HCT116 (cell line): ENCODE results near the gene ENDOD1. TPM values are rescaled to one million over a fixed set of nuclear protein-coding genes. Genes with fewer than 3 reads are reported as not detected.

Experiments used
- total RNA-seq: library from RNA; stranded (reverse); gene quantifications from one replicate; pipeline ENCODE4 v1.2.1, GENCODE V29; 2021; ENCODE audit not compliant: unreplicated experiment

ENDOD1 gene
- total RNA-seq, 1 experiment from 2014 or later = 33.6 TPM

Other genes with a start within 250 kb of the ENDOD1 start
- gene CWC15, start 116.3 kb upstream of the ENDOD1 start, total RNA-seq = 47.6 TPM
- 2.1 TPM for gene KDM4D, start 116.1 kb upstream of the ENDOD1 start, total RNA-seq
- not detected for gene KDM4E, start 64.6 kb upstream of the ENDOD1 start, total RNA-seq
- not detected for gene KDM4F, start 40.4 kb upstream of the ENDOD1 start, total RNA-seq
- 31.0 TPM for gene SRSF8, start 22.9 kb upstream of the ENDOD1 start, total RNA-seq
- 4.2 TPM for gene SESN3, start 141.4 kb downstream of the ENDOD1 start, total RNA-seq